H9 (cell line): Measurements from ENCODE around the gene KCNIP3. TPM values are rescaled to one million over a fixed set of nuclear protein-coding genes. Genes with fewer than 3 reads are reported as not detected.

Experiments used
- DNase-seq: peaks from one replicate; pipeline ENCODE4 v3.0.0-alpha.2; 2017
- H2AFZ ChIP-seq: one replicate; pipeline ENCODE4 v1.6.1; 2013; ENCODE audit warnings: mild to moderate bottlenecking, low read length, control low read depth, moderate library complexity
- H2AK5ac ChIP-seq: 2 replicates; pipeline ENCODE4 v1.6.1; 2013; ENCODE audit warnings: low read length, control low read depth, mixed read lengths; ENCODE audit not compliant: insufficient read length
- H2BK120ac ChIP-seq: one replicate; pipeline ENCODE4 v1.6.1; 2013; ENCODE audit warnings: low read depth, mild to moderate bottlenecking, low read length, control low read depth, inconsistent platforms; ENCODE audit not compliant: poor library complexity, severe bottlenecking
- H2BK12ac ChIP-seq: 2 replicates; pipeline ENCODE4 v1.6.1; 2013; ENCODE audit warnings: low read length, control low read depth, mixed read lengths, low read depth; ENCODE audit not compliant: insufficient read length
- H2BK15ac ChIP-seq: 2 replicates; pipeline ENCODE4 v1.6.1; 2013; ENCODE audit warnings: low read depth, low read length, control low read depth
- H2BK20ac ChIP-seq: one replicate; pipeline ENCODE4 v1.6.1; 2013; ENCODE audit warnings: low read depth, mild to moderate bottlenecking, low read length, control low read depth, inconsistent platforms; ENCODE audit not compliant: poor library complexity, severe bottlenecking
- H2BK5ac ChIP-seq: 2 replicates; pipeline ENCODE4 v1.6.1; 2013; ENCODE audit warnings: low read length, control low read depth, mixed read lengths; ENCODE audit not compliant: insufficient read length
- H3K14ac ChIP-seq: 2 replicates; pipeline ENCODE4 v1.6.1; 2013; ENCODE audit warnings: low read length, control low read depth; ENCODE audit not compliant: insufficient read depth
- H3K18ac ChIP-seq: 2 replicates; pipeline ENCODE4 v1.6.1; 2013; ENCODE audit warnings: low read depth, mild to moderate bottlenecking, mixed read lengths, low read length, control low read depth; ENCODE audit not compliant: insufficient read length
- H3K23ac ChIP-seq: 2 replicates; pipeline ENCODE4 v1.6.1; 2013; ENCODE audit warnings: low read length, control low read depth, mixed read lengths, low read depth; ENCODE audit not compliant: insufficient read length
- H3K23me2 ChIP-seq: 2 replicates; pipeline ENCODE4 v1.6.1; 2013; ENCODE audit warnings: low read depth, mild to moderate bottlenecking, mixed read lengths, low read length, control low read depth; ENCODE audit not compliant: insufficient read length, poor library complexity, severe bottlenecking
- H3K27ac ChIP-seq: 2 replicates; pipeline ENCODE4 v1.5.1; 2013; ENCODE audit warnings: low read length, control low read depth, mixed read lengths, low read depth; ENCODE audit not compliant: insufficient read length
- H3K27me3 ChIP-seq: 2 replicates; pipeline ENCODE4 v1.6.1; 2013; ENCODE audit warnings: low read length, control low read depth, inconsistent platforms; ENCODE audit not compliant: insufficient read depth
- H3K4ac ChIP-seq: 2 replicates; pipeline ENCODE4 v1.6.1; 2013; ENCODE audit warnings: low read depth, mild to moderate bottlenecking, control low read depth, inconsistent platforms, low read length, moderate library complexity
- H3K4me1 ChIP-seq: 2 replicates; pipeline ENCODE4 v1.6.1; 2013; ENCODE audit warnings: low read length, control low read depth, inconsistent platforms; ENCODE audit not compliant: insufficient read depth
- H3K4me2 ChIP-seq: 2 replicates; pipeline ENCODE4 v1.6.1; 2013; ENCODE audit warnings: low read length, control low read depth, mixed read lengths; ENCODE audit not compliant: insufficient read length, insufficient read depth
- H3K56ac ChIP-seq: 2 replicates; pipeline ENCODE4 v1.6.1; 2013; ENCODE audit warnings: low read depth, mild to moderate bottlenecking, mixed read lengths, low read length, control low read depth; ENCODE audit not compliant: insufficient read length
- H3K79me1 ChIP-seq: 2 replicates; pipeline ENCODE4 v1.6.1; 2013; ENCODE audit warnings: low read depth, mild to moderate bottlenecking, moderate library complexity, low read length, control low read depth, inconsistent platforms; ENCODE audit not compliant: insufficient read depth, poor library complexity, severe bottlenecking
- H3K79me2 ChIP-seq: 2 replicates; pipeline ENCODE4 v1.6.1; 2013; ENCODE audit warnings: low read length, control low read depth, inconsistent platforms; ENCODE audit not compliant: insufficient read depth
- H3K9ac ChIP-seq: 2 replicates; pipeline ENCODE4 v1.6.1; 2013; ENCODE audit warnings: low read length, control low read depth, mixed read lengths; ENCODE audit not compliant: insufficient read length; ENCODE audit errors: extremely low read depth
- H3K9me3 ChIP-seq: one replicate; pipeline ENCODE4 v1.6.1; 2013; ENCODE audit warnings: low read depth, low read length, inconsistent platforms; ENCODE audit not compliant: control insufficient read depth
- H3T11ph ChIP-seq: one replicate; pipeline ENCODE4 v1.6.1; 2013; ENCODE audit warnings: mild to moderate bottlenecking, low read length, control low read depth, inconsistent platforms
- H4K20me1 ChIP-seq: one replicate; pipeline ENCODE4 v1.6.1; 2013; ENCODE audit not compliant: control insufficient read depth, insufficient read length, insufficient read depth
- H4K5ac ChIP-seq: 2 replicates; pipeline ENCODE4 v1.6.1; 2013; ENCODE audit warnings: low read depth, mild to moderate bottlenecking, mixed read lengths, low read length, control low read depth; ENCODE audit not compliant: insufficient read length
- H4K8ac ChIP-seq: replicated peaks from 2 replicates; pipeline ENCODE4 v1.6.1; 2013; ENCODE audit warnings: low read length, control low read depth, mixed read lengths, low read depth; ENCODE audit not compliant: insufficient read length
- H4K91ac ChIP-seq: 2 replicates; pipeline ENCODE4 v1.6.1; 2013; ENCODE audit warnings: low read depth, mild to moderate bottlenecking, moderate library complexity, mixed read lengths, low read length, control low read depth; ENCODE audit not compliant: insufficient read length
- H3K27ac Mint-ChIP-seq, 3 experiments: 2 replicates in 2 of 3; 3 replicates in 1 of 3; pipeline ENCODE4 v1.8.0; 2020 to 2021; ENCODE audit warnings: mixed read lengths in 3 of 3, mild to moderate bottlenecking in 1 of 3, moderate library complexity in 1 of 3
- H3K27me3 Mint-ChIP-seq: 2 replicates; pipeline ENCODE4 v1.8.0; 2021; ENCODE audit warnings: low read depth, mild to moderate bottlenecking, moderate library complexity, mixed read lengths
- H3K36me3 Mint-ChIP-seq, 3 experiments: 2 replicates in 2 of 3; 3 replicates in 1 of 3; pipeline ENCODE4 v1.8.0; 2020 to 2021; ENCODE audit warnings: low read depth in 3 of 3, mixed read lengths in 3 of 3; ENCODE audit not compliant: insufficient read depth in 1 of 3
- H3K4me1 Mint-ChIP-seq, 2 experiments: 2 replicates each; pipeline ENCODE4 v1.8.0; 2020; ENCODE audit warnings: mixed read lengths in 2 of 2
- H3K4me3 Mint-ChIP-seq, 2 experiments: 2 replicates in 1 of 2; 3 replicates in 1 of 2; pipeline ENCODE4 v1.8.0; 2020 to 2021; ENCODE audit warnings: mild to moderate bottlenecking in 2 of 2, mixed read lengths in 2 of 2, moderate library complexity in 1 of 2
- H3K9me3 Mint-ChIP-seq, 2 experiments: 2 replicates in 1 of 2; 3 replicates in 1 of 2; pipeline ENCODE4 v1.8.0; 2020; ENCODE audit warnings: mild to moderate bottlenecking in 2 of 2, mixed read lengths in 2 of 2, moderate library complexity in 1 of 2
- WGBS: extraction: QIAGEN DNeasy Blood & Tissue Kit; methylation state at CpG from one replicate; pipeline ENCODE4 v1.1.7; 2013; ENCODE audit warnings: missing lambda C conversion rate, low lambda C conversion rate, mixed read lengths; ENCODE audit not compliant: insufficient read length; ENCODE audit errors: extremely low coverage; 5-methylcytosine and 5-hydroxymethylcytosine counted together
- total RNA-seq: library from RNA; stranded (reverse); gene quantifications from 2 replicates; pipeline ENCODE4 v1.2.1, GENCODE V29; 2021
- TF ChIP-seq, protein P1 (sequence below): fragments of 200-600 bp; sonication (generic); conservative IDR thresholded peaks from 3 replicates; pipeline ENCODE4 v1.8.0; 2021; ENCODE audit warnings: antibody characterized with exemption, mild to moderate bottlenecking

Gene KCNIP3
- total RNA-seq, 1 experiment from 2014 or later: 1.5 TPM

DNA sequence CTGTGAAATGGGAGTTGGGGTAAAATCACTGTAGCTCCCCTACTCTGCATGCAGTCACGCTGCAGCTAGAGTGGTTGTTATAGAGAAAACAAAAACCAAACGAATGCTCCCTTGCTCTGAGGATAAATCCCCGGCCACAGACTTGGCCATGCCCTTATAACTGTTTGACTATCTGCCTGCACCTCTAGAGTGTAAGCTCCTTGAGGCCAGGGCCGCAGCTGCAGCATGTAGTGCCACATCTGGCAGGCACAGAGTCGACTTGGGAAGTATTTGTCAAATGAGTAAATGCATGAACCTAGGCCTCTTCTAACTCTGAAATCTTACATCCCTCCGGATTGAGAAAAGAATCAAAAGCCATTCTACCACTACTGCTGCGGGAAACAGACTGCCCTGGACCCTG lies 35.9 kb downstream of the KCNIP3 start:
- Histone ChIP-seq H4K8ac (no peak overlapping the region), H3K9ac (no peak overlapping the region), H2BK5ac (no peak overlapping the region), H4K91ac (no peak overlapping the region), H2BK20ac (no peak overlapping the region), H2BK15ac (no peak overlapping the region), H3K4ac (no peak overlapping the region), H2BK120ac (no peak overlapping the region), H2AFZ (no peak overlapping the region), H3K27me3 (no peaks in the 10 kb centered on the region), H2BK12ac (no peak overlapping the region), H3K27ac (no peak overlapping the region), H2AK5ac (no peak overlapping the region), H3K79me1 (no peaks in the 10 kb centered on the region), H3K9me3 (no peaks in the 10 kb centered on the region), H4K5ac (no peak overlapping the region), H3K79me2 (no peaks in the 10 kb centered on the region), H3K23me2 (no peaks in the 10 kb centered on the region), H3K56ac (no peak overlapping the region), H3K14ac (no peak overlapping the region), H3K23ac (no peak overlapping the region), H3K18ac (no peak overlapping the region), H3K4me1 (no peaks in the 10 kb centered on the region), H4K20me1 (no peaks in the 10 kb centered on the region), H3T11ph (no peak overlapping the region), H3K4me2 (no peak overlapping the region)
- whole genome bisulfite sequencing: no CpG with 5 or more reads among the region's 7 CpGs
- H3K27me3 Mint-ChIP-seq: peaks cover 17% of the 10 kb centered on the region
- TF ChIP-seq, protein P1, sequence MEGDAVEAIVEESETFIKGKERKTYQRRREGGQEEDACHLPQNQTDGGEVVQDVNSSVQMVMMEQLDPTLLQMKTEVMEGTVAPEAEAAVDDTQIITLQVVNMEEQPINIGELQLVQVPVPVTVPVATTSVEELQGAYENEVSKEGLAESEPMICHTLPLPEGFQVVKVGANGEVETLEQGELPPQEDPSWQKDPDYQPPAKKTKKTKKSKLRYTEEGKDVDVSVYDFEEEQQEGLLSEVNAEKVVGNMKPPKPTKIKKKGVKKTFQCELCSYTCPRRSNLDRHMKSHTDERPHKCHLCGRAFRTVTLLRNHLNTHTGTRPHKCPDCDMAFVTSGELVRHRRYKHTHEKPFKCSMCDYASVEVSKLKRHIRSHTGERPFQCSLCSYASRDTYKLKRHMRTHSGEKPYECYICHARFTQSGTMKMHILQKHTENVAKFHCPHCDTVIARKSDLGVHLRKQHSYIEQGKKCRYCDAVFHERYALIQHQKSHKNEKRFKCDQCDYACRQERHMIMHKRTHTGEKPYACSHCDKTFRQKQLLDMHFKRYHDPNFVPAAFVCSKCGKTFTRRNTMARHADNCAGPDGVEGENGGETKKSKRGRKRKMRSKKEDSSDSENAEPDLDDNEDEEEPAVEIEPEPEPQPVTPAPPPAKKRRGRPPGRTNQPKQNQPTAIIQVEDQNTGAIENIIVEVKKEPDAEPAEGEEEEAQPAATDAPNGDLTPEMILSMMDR: no peak
- H3K27ac Mint-ChIP-seq: no peak overlapping the region; a peak in 1 of 7 replicates
- DNase-seq: no peak
- no peaks in the 10 kb centered on the region for H3K9me3 Mint-ChIP-seq
- H3K4me3 Mint-ChIP-seq: no peak overlapping the region
- no peaks in the 10 kb centered on the region for H3K36me3 Mint-ChIP-seq
- H3K4me1 Mint-ChIP-seq: peaks cover 0 to 7% of the 10 kb centered on the region in 2 experiments; a peak in 1 of 4 replicates
